Fibroblast of peridontal ligament (primary cell): ENCODE measurements around the gene CCAR1.
"Not testable (repeated sequence)": the region's sequence is repeated elsewhere in the genome, so short reads cannot be mapped to it uniquely, and the experiment has no call there.

Source experiments
- DNase-seq: peaks from one replicate; pipeline ENCODE4 v3.0.0-alpha.2; 2010; ENCODE audit errors: extremely low read depth

The CCAR1 gene

DNA sequence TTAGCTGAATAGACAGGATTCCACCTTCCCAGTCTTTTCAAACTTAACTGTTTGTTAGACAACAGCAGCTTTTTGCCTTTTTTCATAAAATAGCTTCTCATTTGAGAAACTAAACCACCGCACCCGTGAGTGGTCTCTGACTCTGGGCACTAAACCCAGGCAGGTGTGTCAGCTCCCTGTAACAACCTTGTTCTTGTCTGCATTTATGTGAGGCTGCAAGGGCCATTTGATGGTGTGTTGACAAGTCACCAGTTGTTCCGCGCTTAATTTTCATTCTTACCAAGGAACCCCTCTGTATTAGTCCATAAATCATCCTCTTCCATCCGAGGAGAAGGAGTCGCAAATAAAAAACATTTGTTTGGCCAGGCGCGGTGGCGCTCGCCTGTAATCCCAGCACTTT lies 107.8 kb downstream of the CCAR1 start:
- no peak for DNase-seq

DNA sequence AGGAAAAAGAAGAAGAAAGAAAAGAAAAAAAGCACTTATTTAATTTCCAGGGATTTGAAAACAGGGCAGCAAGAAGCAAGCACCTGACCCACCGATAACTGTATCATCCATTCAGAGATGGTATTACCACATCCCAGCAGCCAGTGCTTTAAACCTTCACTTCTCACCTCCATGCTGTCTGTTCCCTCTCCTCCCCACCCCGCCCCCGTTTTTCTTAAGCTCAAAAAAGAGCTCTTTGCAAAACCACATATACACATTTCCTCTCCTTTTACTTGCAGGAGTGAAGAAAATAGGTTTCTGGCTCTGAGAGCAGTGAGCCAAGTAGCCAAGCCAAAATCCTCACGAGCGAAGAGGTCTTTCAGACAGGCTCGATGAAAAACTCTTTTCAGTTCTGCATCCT lies 108.5 kb downstream of the CCAR1 start:
- DNase-seq = no peak

DNA sequence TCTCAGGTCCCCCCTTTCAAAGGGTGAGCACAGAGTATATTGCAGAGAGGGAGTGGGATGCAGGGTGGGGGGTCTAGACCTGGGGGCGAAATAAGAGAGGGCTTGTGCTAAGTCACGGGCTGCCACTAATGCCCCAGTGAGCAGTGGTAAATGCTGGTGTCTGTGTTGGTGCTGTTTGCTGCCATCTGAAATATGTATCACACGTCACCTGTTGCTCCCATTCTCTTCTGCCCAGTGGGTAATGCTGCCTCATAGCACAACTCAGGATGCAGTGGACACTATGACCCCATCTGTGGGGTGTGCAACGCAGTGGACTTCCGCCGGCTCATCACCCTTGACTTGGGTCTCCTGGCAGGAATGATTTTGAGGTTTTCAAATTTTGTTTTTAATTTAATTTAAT lies 108.9 kb downstream of the CCAR1 start:
- DNase-seq = no peak

DNA sequence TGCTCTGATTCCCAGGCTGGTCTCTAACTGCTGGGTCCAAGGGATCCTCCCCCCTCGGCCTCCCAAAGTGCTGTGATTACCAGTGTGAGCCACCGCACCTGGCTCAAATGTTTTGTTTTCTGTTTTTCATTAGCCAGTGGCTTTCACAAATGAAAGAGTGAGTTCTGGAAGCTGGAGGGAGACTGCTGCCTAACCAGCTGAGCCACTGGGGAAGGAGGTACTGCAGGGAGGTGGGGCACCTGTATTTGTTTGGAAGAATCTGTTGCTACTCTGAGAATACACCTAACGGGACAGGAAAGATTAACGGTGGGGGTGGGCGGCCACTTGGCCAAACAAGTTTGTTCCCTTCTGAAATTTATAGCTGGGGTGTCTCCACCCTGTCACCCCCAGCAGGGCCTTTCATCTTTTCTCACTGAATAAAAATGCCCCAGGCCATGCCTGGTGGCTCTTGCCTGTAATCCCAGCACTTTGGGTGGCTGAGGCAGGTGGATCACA lies 111.0 kb downstream of the CCAR1 start:
- DNase-seq = no peak

DNA sequence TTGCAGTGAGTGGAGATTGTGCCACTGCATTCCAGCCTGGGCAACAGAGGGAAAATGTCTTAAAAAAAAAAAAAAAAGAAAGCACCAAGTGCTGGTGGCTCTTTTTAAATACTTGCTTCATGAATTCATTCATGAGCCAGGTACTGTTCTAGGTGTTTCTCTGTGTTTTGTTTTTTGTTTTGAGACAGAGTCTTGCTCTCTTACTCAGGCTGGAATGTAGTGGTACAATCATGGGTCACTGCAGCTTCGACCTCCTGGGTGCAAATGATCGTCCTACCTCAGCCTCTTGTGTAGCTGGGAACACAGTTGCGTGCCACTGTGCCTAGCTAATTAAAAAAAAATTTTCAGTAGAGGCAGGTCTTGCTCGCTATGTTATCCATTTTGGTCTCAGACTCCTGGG lies 111.6 kb downstream of the CCAR1 start:
- DNase-seq = no peak

DNA sequence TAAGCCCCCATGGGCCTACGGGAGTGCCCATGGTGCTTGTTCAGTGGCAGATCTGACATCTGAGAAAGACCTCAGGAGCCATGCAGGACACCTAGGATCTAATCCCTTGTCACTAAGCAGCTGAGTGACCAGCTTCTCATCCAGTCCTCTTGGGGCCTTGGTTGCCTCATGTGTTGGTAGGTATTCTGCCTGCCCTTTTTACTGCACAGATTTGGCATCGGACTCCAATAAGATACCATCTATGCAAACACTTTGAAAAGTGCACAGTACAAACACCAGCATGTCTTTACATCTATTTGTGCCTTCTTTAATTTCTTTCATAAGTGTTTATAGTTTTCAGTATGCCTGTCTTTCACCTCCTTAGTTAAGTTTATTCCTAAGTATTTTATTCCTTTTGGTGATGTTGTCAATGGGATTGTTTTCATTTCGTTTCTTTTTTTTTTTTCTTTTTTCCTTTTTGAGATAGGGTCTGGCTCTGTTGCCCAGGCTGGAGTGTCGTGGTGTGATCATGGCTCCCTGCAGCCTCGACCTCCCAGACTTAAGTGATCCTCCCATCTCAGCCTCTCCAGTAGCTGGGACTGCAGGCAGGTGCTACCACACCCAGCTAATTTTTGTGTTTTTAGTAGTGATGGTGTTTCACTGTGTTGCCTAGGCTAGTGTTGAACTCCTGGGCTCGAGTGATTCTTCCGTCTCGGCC lies 116.7 kb downstream of the CCAR1 start:
- DNase-seq = no peak

DNA sequence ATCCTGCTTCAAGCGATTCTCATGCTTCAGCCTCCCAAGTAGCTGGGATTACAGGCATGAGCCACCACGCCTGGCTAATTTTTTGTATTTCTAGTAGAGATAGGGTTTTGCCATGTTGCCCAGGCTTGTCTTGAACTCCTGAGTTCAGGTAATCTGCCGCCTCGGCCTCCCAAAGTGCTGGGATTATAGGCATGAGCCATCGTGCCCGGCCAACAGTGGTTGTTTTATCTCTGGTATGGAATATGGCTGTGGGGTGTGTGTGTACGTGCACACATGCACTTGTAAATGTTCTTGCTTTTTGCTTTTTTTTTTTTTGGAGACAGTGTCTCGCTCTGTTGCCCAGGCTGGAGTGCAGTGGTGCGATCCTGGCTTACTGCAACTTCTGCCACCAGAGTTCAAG lies 119.6 kb downstream of the CCAR1 start:
- DNase-seq = not testable (repeated sequence)
